H1 (cell line): ENCODE measurements around the gene FGF14. TPM values are rescaled to one million over a fixed set of nuclear protein-coding genes. Genes with fewer than 3 reads are reported as not detected.

Source experiments
- CTCF ChIA-PET: fragments of 300-600 bp; sonication (Branson Sonifier 250); formaldehyde crosslinking; loops from one replicate; lab custom pipeline; 2021; ENCODE audit not compliant: partially characterized antibody; lab: Charles Lee
- POLR2A ChIA-PET: fragments of 300-600 bp; sonication (Branson Sonifier 250); formaldehyde crosslinking; loops from one replicate; lab custom pipeline; 2021; ENCODE audit warnings: inconsistent platforms; ENCODE audit not compliant: partially characterized antibody; lab: Charles Lee
- DNase-seq, 2 experiments: peaks; one replicate each; pipeline versions ENCODE4 v3.0.0 to v3.0.0-alpha.2; 2010 to 2022; ENCODE audit warnings: low spot score in 2 of 2, low read depth in 1 of 2, mixed read lengths in 1 of 2
- FAIRE-seq: peaks from 2 replicates; lab custom pipeline; 2011; peaks lifted over from hg19 to GRCh38; lab: Jason Lieb, UNC
- H2AFZ ChIP-seq: 2 replicates; pipeline ENCODE4 v1.8.1; 2012; ENCODE audit warnings: low read length, inconsistent platforms
- H2AK5ac ChIP-seq: 2 replicates; pipeline ENCODE4 v1.6.1; 2013; ENCODE audit warnings: low read depth, low read length
- H2BK120ac ChIP-seq: replicated peaks from 2 replicates; pipeline ENCODE3; 2013; ENCODE audit warnings: low read depth, low read length, inconsistent platforms
- H2BK12ac ChIP-seq: 2 replicates; pipeline ENCODE4 v1.6.1; 2013; ENCODE audit warnings: low read depth, low read length
- H2BK15ac ChIP-seq: 2 replicates; pipeline ENCODE4 v1.6.1; 2013; ENCODE audit warnings: low read length
- H2BK20ac ChIP-seq: 2 replicates; pipeline ENCODE4 v1.6.1; 2013; ENCODE audit warnings: low read length
- H2BK5ac ChIP-seq: 2 replicates; pipeline ENCODE4 v1.6.1; 2013; ENCODE audit warnings: low read depth, low read length
- H3K14ac ChIP-seq: 2 replicates; pipeline ENCODE4 v1.6.1; 2013; ENCODE audit warnings: inconsistent platforms; ENCODE audit not compliant: insufficient read length
- H3K18ac ChIP-seq: 2 replicates; pipeline ENCODE4 v1.6.1; 2013; ENCODE audit warnings: low read length; ENCODE audit errors: extremely low read depth
- H3K23ac ChIP-seq: 2 replicates; pipeline ENCODE4 v1.6.1; 2013; ENCODE audit warnings: inconsistent platforms; ENCODE audit not compliant: insufficient read length
- H3K23me2 ChIP-seq: 2 replicates; pipeline ENCODE4 v1.6.1; 2013; ENCODE audit warnings: low read depth, low read length
- H3K27ac ChIP-seq: 2 replicates; pipeline ENCODE4 v1.6.1; 2011; ENCODE audit warnings: low read depth, low read length, inconsistent platforms
- H3K27me3 ChIP-seq, 4 experiments: replicated peaks in 1 of 4; 1 replicate in 1 of 4; 2 replicates in 3 of 4; pipeline versions ENCODE4 v1.6.1 to v1.8.1; 2011 to 2013; ENCODE audit warnings: low read length in 3 of 4, mild to moderate bottlenecking in 3 of 4, inconsistent platforms in 2 of 4, mixed read lengths in 2 of 4, moderate library complexity in 1 of 4; ENCODE audit not compliant: control insufficient read depth in 3 of 4, insufficient read depth in 3 of 4; ENCODE audit errors: extremely low read depth in 1 of 4
- H3K36me3 ChIP-seq, 4 experiments: 2 replicates each; pipeline versions ENCODE4 v1.6.1 to v1.8.1; 2011 to 2013; ENCODE audit warnings: mild to moderate bottlenecking in 4 of 4, low read length in 3 of 4, moderate library complexity in 2 of 4, control low read depth in 1 of 4, inconsistent platforms in 1 of 4; ENCODE audit not compliant: insufficient read depth in 4 of 4, control insufficient read depth in 2 of 4
- H3K4ac ChIP-seq: replicated peaks from 2 replicates; pipeline ENCODE3; 2013; ENCODE audit warnings: low read length, low read depth, mixed read lengths, inconsistent platforms; ENCODE audit not compliant: insufficient read length
- H3K4me1 ChIP-seq, 4 experiments: replicated peaks in 1 of 4; 1 replicate in 1 of 4; 2 replicates in 3 of 4; pipeline versions ENCODE4 v1.6.1 to v1.8.1; 2011 to 2013; ENCODE audit warnings: low read length in 3 of 4, inconsistent platforms in 2 of 4, mixed read lengths in 1 of 4; ENCODE audit not compliant: insufficient read depth in 4 of 4, control insufficient read depth in 3 of 4
- H3K4me2 ChIP-seq, 2 experiments: 2 replicates each; pipeline versions ENCODE4 v1.6.1 to v1.8.1; 2011 to 2013; ENCODE audit warnings: low read depth in 2 of 2, low read length in 2 of 2, control low read depth in 1 of 2, inconsistent platforms in 1 of 2, mild to moderate bottlenecking in 1 of 2; ENCODE audit not compliant: insufficient read depth in 1 of 2
- H3K4me3 ChIP-seq, 4 experiments: fragments of 200-600, 300-600 bp in 1 of 4; sonication (generic), shearing (Covaris generic), sonication (Bioruptor Twin) in 1 of 4; 2 replicates each; pipeline versions ENCODE4 v1.5.1 to v1.8.1; 2011 to 2016; ENCODE audit warnings: low read length in 4 of 4, low read depth in 3 of 4, control low read depth in 2 of 4, inconsistent platforms in 2 of 4, mild to moderate bottlenecking in 2 of 4, mixed read lengths in 1 of 4, moderate library complexity in 1 of 4; ENCODE audit not compliant: insufficient read depth in 2 of 4; ENCODE audit errors: extremely low read depth in 1 of 4
- H3K56ac ChIP-seq: replicated peaks from 2 replicates; pipeline ENCODE3; 2013; ENCODE audit warnings: low read depth, mild to moderate bottlenecking, mixed read lengths, low read length, inconsistent platforms; ENCODE audit not compliant: insufficient read length
- H3K79me1 ChIP-seq: 2 replicates; pipeline ENCODE4 v1.6.1; 2013; ENCODE audit warnings: low read depth, low read length, control low read depth
- H3K79me2 ChIP-seq, 2 experiments: 2 replicates each; pipeline versions ENCODE4 v1.6.1 to v1.8.1; 2012 to 2013; ENCODE audit warnings: low read length in 2 of 2, mild to moderate bottlenecking in 2 of 2, inconsistent platforms in 1 of 2; ENCODE audit not compliant: insufficient read depth in 2 of 2, control insufficient read depth in 1 of 2
- H3K9ac ChIP-seq, 4 experiments: replicated peaks in 1 of 4; 1 replicate in 1 of 4; 2 replicates in 3 of 4; pipeline versions ENCODE4 v1.6.1 to v1.8.1; 2011 to 2013; ENCODE audit warnings: low read depth in 3 of 4, low read length in 3 of 4, control low read depth in 2 of 4, mild to moderate bottlenecking in 2 of 4, moderate library complexity in 2 of 4, inconsistent platforms in 1 of 4; ENCODE audit errors: extremely low read depth in 1 of 4
- H3K9me3 ChIP-seq, 2 experiments: 2 replicates each; pipeline versions ENCODE4 v1.6.1 to v1.8.1; 2012 to 2013; ENCODE audit warnings: mild to moderate bottlenecking in 2 of 2, moderate library complexity in 2 of 2, control low read depth in 1 of 2, inconsistent platforms in 1 of 2, low read depth in 1 of 2, low read length in 1 of 2, mixed read lengths in 1 of 2; ENCODE audit not compliant: insufficient read depth in 2 of 2
- H4K20me1 ChIP-seq, 2 experiments: replicated peaks in 1 of 2; 2 replicates each; pipeline versions ENCODE3 to v1.8.1; 2011 to 2013; ENCODE audit warnings: inconsistent platforms in 2 of 2, low read length in 2 of 2, mild to moderate bottlenecking in 1 of 2; ENCODE audit not compliant: insufficient read depth in 2 of 2, control insufficient read depth in 1 of 2
- H4K5ac ChIP-seq: 2 replicates; pipeline ENCODE4 v1.6.1; 2013; ENCODE audit warnings: low read length, low read depth, mixed read lengths, inconsistent platforms; ENCODE audit not compliant: insufficient read length
- H4K8ac ChIP-seq: 2 replicates; pipeline ENCODE4 v1.8.0; 2013; ENCODE audit warnings: mild to moderate bottlenecking, moderate library complexity, low read length, inconsistent platforms; ENCODE audit not compliant: insufficient read depth; ENCODE audit errors: extremely low read depth
- H4K91ac ChIP-seq: replicated peaks from 2 replicates; pipeline ENCODE3; 2013; ENCODE audit warnings: low read length, mixed read lengths, inconsistent platforms; ENCODE audit not compliant: insufficient read length
- POU5F1 ChIP-seq: IDR thresholded peaks from 2 replicates; pipeline ENCODE4 v1.6.1; 2011; ENCODE audit warnings: low read depth, mild to moderate bottlenecking, low read length, moderate library complexity
- RFX5 ChIP-seq: IDR thresholded peaks from 2 replicates; pipeline ENCODE4 v1.6.1; 2011; ENCODE audit warnings: low read depth, low read length, improper control_type of control experiment, borderline replicate concordance
- SAP30 ChIP-seq: fragments of 300-600 bp; sonication (generic); IDR thresholded peaks from 2 replicates; pipeline ENCODE4 v1.7.1; 2012; ENCODE audit warnings: low read length, moderate library complexity, mild to moderate bottlenecking, inconsistent platforms; ENCODE audit not compliant: insufficient read depth, insufficient replicate concordance
- SIX5 ChIP-seq: IDR thresholded peaks from 2 replicates; pipeline ENCODE4 v1.6.1; 2011; ENCODE audit warnings: mild to moderate bottlenecking, low read depth, low read length
- WGBS, 2 experiments: shearing (Covaris generic) in 1 of 2; methylation state at CpG; one replicate each; pipeline versions ENCODE4 v1.1.6 to v1.1.7; 2013 to 2015; ENCODE audit warnings: low lambda C conversion rate in 2 of 2, mixed read lengths in 2 of 2, inconsistent platforms in 1 of 2, low coverage in 1 of 2, missing lambda C conversion rate in 1 of 2; ENCODE audit not compliant: insufficient replicate concordance in 2 of 2, insufficient coverage in 1 of 2, insufficient read length in 1 of 2; ENCODE audit errors: extremely low coverage in 1 of 2, missing lambda C conversion rate in 1 of 2; 5-methylcytosine and 5-hydroxymethylcytosine counted together
- polyA plus RNA-seq, 7 experiments: library from polyadenylated mRNA; depleted of rRNA in 3 of 7; stranded (reverse) in 5 of 7; unstranded in 2 of 7; fragments of >200 nt in 5 of 7; fragments of 200-250 nt in 2 of 7; gene quantifications; 1 replicate in 5 of 7; 2 replicates in 1 of 7; 4 replicates in 1 of 7; pipeline versions ENCODE4 v1.2.1 to v1.2.3, GENCODE V29; 2011 to 2013; ENCODE audit warnings: missing spikeins in 2 of 7, mixed read lengths in 2 of 7
- total RNA-seq: library from RNA; stranded (reverse); fragmentation: NEBNext Ultra II Directional; extraction: Animal tissue kit (Norgen Biotek cat#: 25700); gene quantifications from 2 replicates; pipeline ENCODE4 v1.2.1, GENCODE V29; 2021
- TF ChIP-seq, protein P1 (sequence below): IDR thresholded peaks from 2 replicates; pipeline ENCODE4 v1.6.1; 2012; ENCODE audit warnings: inconsistent platforms

Gene FGF14
- total and polyA plus RNA-seq, 2 of the 8 experiments (the other 6 are each of a cell fraction or from before 2014, with no cell fraction given): 0.05 to 0.58 TPM

DNA sequence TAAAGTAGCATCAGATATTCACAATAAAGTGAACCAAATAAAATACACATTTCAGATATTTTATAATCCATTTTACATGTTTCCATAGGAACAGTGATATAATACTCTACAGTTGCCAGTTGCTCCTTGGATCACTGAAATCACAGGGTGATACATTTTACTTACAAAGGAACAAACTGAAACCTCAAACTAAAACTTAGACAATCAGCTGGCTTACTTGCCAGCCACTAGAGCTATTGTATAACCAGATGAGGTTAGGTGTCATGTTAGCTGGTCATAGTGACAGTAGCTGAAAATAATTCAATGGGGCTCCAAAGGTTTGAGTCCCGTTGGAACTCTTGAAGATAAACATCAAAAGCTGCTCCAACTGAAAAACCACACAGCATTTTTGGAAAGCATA lies 674.7 kb downstream of the FGF14 start:
- H4K91ac ChIP-seq: no peak overlapping the region
- ChIA-PET CTCF (interaction anchor here (0.6 kb wide), 1 partner anchor 212 kb away, joined by 3 read pairs; no protein-coding TSS in a partner anchor), POLR2A (no interaction called here)
- no peak overlapping the region for H2BK20ac ChIP-seq
- no peak overlapping the region for H3K4me2 ChIP-seq
- no peak overlapping the region for H3K14ac ChIP-seq
- H2AFZ ChIP-seq: no peak overlapping the region
- no peaks in the 10 kb centered on the region for H4K20me1 ChIP-seq
- no peak for DNase-seq
- TF ChIP-seq, protein P1, sequence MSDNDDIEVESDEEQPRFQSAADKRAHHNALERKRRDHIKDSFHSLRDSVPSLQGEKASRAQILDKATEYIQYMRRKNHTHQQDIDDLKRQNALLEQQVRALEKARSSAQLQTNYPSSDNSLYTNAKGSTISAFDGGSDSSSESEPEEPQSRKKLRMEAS: no peak
- TF ChIP-seq POU5F1 (no peak), RFX5 (no peak), SAP30 (no peak), SIX5 (no peak)
- TF ChIP-seq, all 59 proteins: peak for 0
- no peak overlapping the region for H3K4ac ChIP-seq
- H3K4me1 ChIP-seq: no peaks in the 10 kb centered on the region
- no peak overlapping the region for H2BK15ac ChIP-seq
- no peak overlapping the region for H3K9ac ChIP-seq
- no peak overlapping the region for H3K27ac ChIP-seq
- 85% methylated on average over 1 of the region's 1 CpG; no CpG with 5 or more reads in 1 of the 2 experiments for WGBS, 2 experiments
- H4K5ac ChIP-seq: no peak overlapping the region
- H2BK5ac ChIP-seq: no peak overlapping the region
- H3K56ac ChIP-seq: no peak overlapping the region
- no peaks in the 10 kb centered on the region for H3K79me1 ChIP-seq
- H3K18ac ChIP-seq: no peak overlapping the region
- H3K36me3 ChIP-seq: no peaks in the 10 kb centered on the region
- no peak overlapping the region for H3K4me3 ChIP-seq
- H2AK5ac ChIP-seq: no peak overlapping the region
- no peak overlapping the region for H3K23ac ChIP-seq
- no peaks in the 10 kb centered on the region for H3K9me3 ChIP-seq
- H3K23me2 ChIP-seq: no peaks in the 10 kb centered on the region
- no peaks in the 10 kb centered on the region for H3K27me3 ChIP-seq
- no peak for FAIRE-seq
- no peak overlapping the region for H2BK12ac ChIP-seq
- no peak overlapping the region for H4K8ac ChIP-seq
- no peaks in the 10 kb centered on the region for H3K79me2 ChIP-seq
- H2BK120ac ChIP-seq: no peak overlapping the region
